ENCODE results near the gene NUPR2.
"Not testable (repeated sequence)": the region's sequence is repeated elsewhere in the genome, so short reads cannot be mapped to it uniquely, and the experiment has no call there.

NUPR2 gene

GRCh38 chr7:56083150-56083785, 32.9 kb downstream of the NUPR2 start:
- DNase-seq: peak; percentile 81

GRCh38 chr7:56081626-56082340, 34.4 kb downstream of the NUPR2 start:
- DNase-seq: no peak

- DNase-seq: not testable (repeated sequence)
These were observed 35.3 kb downstream of the NUPR2 start for GRCh38 chr7:56080726-56081435.

- DNase-seq: peak; percentile 87
These were observed 36.6 kb downstream of the NUPR2 start for GRCh38 chr7:56079450-56080185.

- DNase-seq: no peak
These were observed 38.0 kb downstream of the NUPR2 start for GRCh38 chr7:56078196-56078595.

GRCh38 chr7:56077681-56078080, 38.5 kb downstream of the NUPR2 start:
- DNase-seq: no peak

- DNase-seq: peak; percentile 88
These were observed 41.8 kb downstream of the NUPR2 start for GRCh38 chr7:56074371-56074791.

- not testable (repeated sequence) for DNase-seq
These were observed 49.8 kb downstream of the NUPR2 start for GRCh38 chr7:56066376-56066775.
